Measurements from ENCODE around the gene TREH. TPM values are rescaled to one million over a fixed set of nuclear protein-coding genes. Genes with fewer than 3 reads are reported as not detected.

Gene TREH
- total RNA-seq, 1 donor from 2014 or later, result not detected

DNA sequence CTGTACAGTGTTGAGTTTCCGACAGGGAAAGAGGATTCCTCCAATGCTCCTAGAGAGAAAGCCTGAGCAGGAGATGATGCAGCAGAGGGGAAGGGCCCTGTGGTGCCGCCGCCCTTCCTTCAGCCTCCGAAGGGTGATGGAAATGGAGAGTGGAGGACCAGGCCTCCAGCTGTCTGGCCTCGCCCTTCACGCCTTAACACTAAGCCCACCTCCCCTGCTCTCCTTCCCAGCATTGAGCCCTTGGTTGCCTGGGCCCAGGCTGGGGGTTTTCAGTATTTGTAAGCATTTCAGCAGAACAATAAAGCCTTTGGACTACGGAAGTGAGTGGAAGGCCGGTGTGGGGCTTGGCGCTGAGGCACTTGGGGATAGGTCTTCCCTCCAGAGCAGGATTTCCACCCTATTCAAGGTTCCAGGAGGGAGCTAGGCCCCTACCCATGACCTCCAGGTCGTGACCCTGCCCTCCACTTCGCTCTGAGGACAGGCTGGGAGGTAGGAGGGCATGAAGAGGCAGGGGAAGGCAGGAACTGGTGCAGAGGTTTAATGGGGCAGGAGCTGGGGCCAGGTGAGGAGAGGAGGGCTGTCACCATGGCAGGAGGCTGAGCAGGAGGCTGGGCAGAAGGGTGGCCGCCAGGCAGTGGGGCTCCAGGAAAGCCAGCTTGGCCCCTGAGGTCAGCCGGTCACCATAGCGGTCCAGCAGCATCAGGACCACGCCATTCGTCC lies 21.6 kb downstream of the TREH start:
- Histone ChIP-seq H3K27ac (ENCODE audit: low read depth, low read length) (no peak overlapping the region), H3K36me3 (ENCODE audit: insufficient read depth, low read length) (peaks cover 30% of the 10 kb centered on the region)

GRCh38 chr11:118657238-118657637 lies 22.2 kb downstream of the TREH start:
- Mint-ChIP-seq H3K36me3 (ENCODE audit: low read depth, unreplicated experiment) (peaks cover 7% of the 10 kb centered on the region), H3K4me1 (ENCODE audit: low read depth, unreplicated experiment) (peaks cover 4% of the 10 kb centered on the region), H3K4me3 (ENCODE audit: unreplicated experiment) (no peak overlapping the region), H3K27me3 (ENCODE audit: low read depth, unreplicated experiment) (no peaks in the 10 kb centered on the region), H3K27ac (ENCODE audit: unreplicated experiment) (peak overlapping the region; percentile 6), H3K9me3 (ENCODE audit: unreplicated experiment) (no peaks in the 10 kb centered on the region)
- Histone ChIP-seq H3K27ac (ENCODE audit: low read depth, low read length) (no peak overlapping the region), H3K36me3 (ENCODE audit: insufficient read depth, low read length) (peaks cover 33% of the 10 kb centered on the region), H4K20me1 (ENCODE audit: insufficient read depth, low read length) (peaks cover 78% of the 10 kb centered on the region), H2AFZ (ENCODE audit: low read depth, low read length) (no peak overlapping the region), H3K4me3 (ENCODE audit: insufficient read depth, low read depth, low read length) (no peak overlapping the region), H3K4me1 (ENCODE audit: insufficient read depth, low read length) (peaks cover 10% of the 10 kb centered on the region), H3K9ac (ENCODE audit: low read length) (no peak overlapping the region), H3K27me3 (ENCODE audit: insufficient read depth, low read length) (no peaks in the 10 kb centered on the region), H3K4me2 (ENCODE audit: low read length) (no peak overlapping the region), H3K79me2 (ENCODE audit: insufficient read depth, low read length) (peaks cover 5% of the 10 kb centered on the region), H3K9me3 (ENCODE audit: insufficient read depth, low read depth, low read length) (no peaks in the 10 kb centered on the region)
- TF ChIP-seq CTCF (IDR thresholded peaks at IDR 0.05; ENCODE audit: insufficient read depth, low read depth, low read length) (no peak), EZH2 (IDR thresholded peaks at IDR 0.05; ENCODE audit: insufficient read depth, low read length) (no peak)
- FAIRE-seq (no peak), DNase-seq (ENCODE audit: low read depth) (no peak)

More for the DNA sequence above, 21.6 kb downstream of the TREH start:
- H3K27me3 Mint-ChIP-seq (ENCODE audit: low read depth, unreplicated experiment), result no peaks in the 10 kb centered on the region
- Histone ChIP-seq H3K4me3 (ENCODE audit: insufficient read depth, low read depth, low read length) (no peak overlapping the region), H3K27me3 (ENCODE audit: insufficient read depth, low read length) (no peaks in the 10 kb centered on the region), H3K4me1 (ENCODE audit: insufficient read depth, low read length) (peaks cover 10% of the 10 kb centered on the region), H4K20me1 (ENCODE audit: insufficient read depth, low read length) (peaks cover 74% of the 10 kb centered on the region), H3K79me2 (ENCODE audit: insufficient read depth, low read length) (peaks cover 1% of the 10 kb centered on the region), H2AFZ (ENCODE audit: low read depth, low read length) (no peak overlapping the region), H3K9me3 (ENCODE audit: insufficient read depth, low read depth, low read length) (no peaks in the 10 kb centered on the region), H3K9ac (ENCODE audit: low read length) (no peak overlapping the region), H3K4me2 (ENCODE audit: low read length) (no peak overlapping the region)
- H3K4me3 Mint-ChIP-seq (ENCODE audit: unreplicated experiment), result no peak overlapping the region
- no peak overlapping the region for H3K27ac Mint-ChIP-seq (ENCODE audit: unreplicated experiment)
- no peak for FAIRE-seq
- no peak for DNase-seq (ENCODE audit: low read depth)
- TF ChIP-seq EZH2 (IDR thresholded peaks at IDR 0.05; ENCODE audit: insufficient read depth, low read length), result no peak
- no peak for TF ChIP-seq CTCF (IDR thresholded peaks at IDR 0.05; ENCODE audit: insufficient read depth, low read depth, low read length)
- H3K4me1 Mint-ChIP-seq (ENCODE audit: low read depth, unreplicated experiment), result peaks cover 4% of the 10 kb centered on the region
- H3K36me3 Mint-ChIP-seq (ENCODE audit: low read depth, unreplicated experiment), result peaks cover 7% of the 10 kb centered on the region
- H3K9me3 Mint-ChIP-seq (ENCODE audit: unreplicated experiment), result no peaks in the 10 kb centered on the region

GRCh38 chr11:118656563-118657165 lies 22.8 kb downstream of the TREH start:
- peaks cover 83% of the 10 kb centered on the region for H4K20me1 ChIP-seq (ENCODE audit: insufficient read depth, low read length)
- FAIRE-seq, result no peak
- peaks cover 11% of the 10 kb centered on the region for H3K79me2 ChIP-seq (ENCODE audit: insufficient read depth, low read length)

More at GRCh38 chr11:118656563-118657165, 22.8 kb downstream of the TREH start:
- TF ChIP-seq CTCF (IDR thresholded peaks at IDR 0.05; ENCODE audit: insufficient read depth, low read depth, low read length), result no peak
- TF ChIP-seq EZH2 (IDR thresholded peaks at IDR 0.05; ENCODE audit: insufficient read depth, low read length), result no peak
- Histone ChIP-seq H3K9ac (ENCODE audit: low read length) (no peak overlapping the region), H3K27ac (ENCODE audit: low read depth, low read length) (no peak overlapping the region), H3K36me3 (ENCODE audit: insufficient read depth, low read length) (peaks cover 39% of the 10 kb centered on the region), H3K4me1 (ENCODE audit: insufficient read depth, low read length) (peaks cover 10% of the 10 kb centered on the region), H3K27me3 (ENCODE audit: insufficient read depth, low read length) (no peaks in the 10 kb centered on the region), H3K4me2 (ENCODE audit: low read length) (no peak overlapping the region), H2AFZ (ENCODE audit: low read depth, low read length) (no peak overlapping the region), H3K9me3 (ENCODE audit: insufficient read depth, low read depth, low read length) (no peaks in the 10 kb centered on the region), H3K4me3 (ENCODE audit: insufficient read depth, low read depth, low read length) (no peak overlapping the region)
- no peaks in the 10 kb centered on the region for H3K27me3 Mint-ChIP-seq (ENCODE audit: low read depth, unreplicated experiment)
- H3K27ac Mint-ChIP-seq (ENCODE audit: unreplicated experiment), result no peak overlapping the region
- H3K36me3 Mint-ChIP-seq (ENCODE audit: low read depth, unreplicated experiment), result peaks cover 7% of the 10 kb centered on the region
- no peak overlapping the region for H3K4me3 Mint-ChIP-seq (ENCODE audit: unreplicated experiment)
- DNase-seq (ENCODE audit: low read depth), result no peak
- H3K9me3 Mint-ChIP-seq (ENCODE audit: unreplicated experiment), result no peaks in the 10 kb centered on the region
- peaks cover 4% of the 10 kb centered on the region for H3K4me1 Mint-ChIP-seq (ENCODE audit: low read depth, unreplicated experiment)
